GM21786 (cell line): ENCODE measurements around the gene PTPRU.
"Not testable (repeated sequence)": the region's sequence is repeated elsewhere in the genome, so short reads cannot be mapped to it uniquely, and the experiment has no call there.

Experiments
- ATAC-seq: cut with Tn5 transposase; IDR thresholded peaks from one replicate; pipeline ENCODE4 v1.9.1; 2021; ENCODE audit not compliant: unreplicated experiment

The PTPRU gene

DNA sequence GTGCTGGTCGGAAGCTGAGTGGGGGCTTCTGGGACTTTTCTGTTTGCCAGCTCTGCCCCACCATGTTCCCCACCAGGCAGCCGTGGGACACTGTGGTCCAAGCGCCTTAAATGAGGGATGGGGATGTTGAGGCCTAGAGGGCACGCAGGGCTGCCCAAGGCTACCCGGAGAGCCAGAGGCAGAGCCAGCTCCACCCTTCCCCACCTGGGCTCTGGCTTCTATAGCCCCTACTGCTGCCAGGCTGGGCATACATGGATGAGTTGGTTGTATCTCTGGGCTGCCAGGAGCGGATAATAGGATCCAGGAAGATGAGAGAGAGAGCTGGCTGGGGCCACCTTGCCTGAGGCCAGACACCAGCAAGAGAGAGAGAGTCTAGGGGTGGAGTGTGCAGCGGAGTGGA, 49.4 kb downstream of the PTPRU start:
- no peak for ATAC-seq

DNA sequence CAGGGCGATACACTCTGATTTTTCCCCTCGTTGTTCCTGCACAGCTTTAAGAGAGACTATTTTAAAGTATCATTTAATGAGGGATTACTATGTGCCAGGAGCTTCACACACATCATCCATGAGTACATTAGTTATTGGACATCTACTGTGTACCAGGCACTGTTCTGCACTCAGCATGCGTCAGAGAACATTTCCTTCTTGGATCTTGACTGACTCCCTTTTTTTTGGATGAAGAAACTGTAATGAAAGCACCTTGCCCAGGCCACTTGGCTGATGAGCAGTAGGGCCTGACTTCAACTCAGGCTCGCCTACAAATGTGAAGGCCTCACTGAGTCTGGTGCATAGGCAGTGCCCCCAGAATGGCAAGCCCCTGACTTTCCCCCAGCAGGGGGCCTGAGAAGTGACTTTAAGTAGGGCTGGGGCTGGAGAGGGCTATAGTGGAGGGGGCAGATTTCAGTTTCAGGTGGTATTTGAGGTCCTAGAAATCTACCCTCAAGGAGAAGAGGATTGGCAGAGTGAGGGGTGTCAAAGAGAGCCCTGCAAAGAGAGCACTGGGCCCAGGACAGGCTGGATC, 50.0 kb downstream of the PTPRU start:
- no peak for ATAC-seq

DNA sequence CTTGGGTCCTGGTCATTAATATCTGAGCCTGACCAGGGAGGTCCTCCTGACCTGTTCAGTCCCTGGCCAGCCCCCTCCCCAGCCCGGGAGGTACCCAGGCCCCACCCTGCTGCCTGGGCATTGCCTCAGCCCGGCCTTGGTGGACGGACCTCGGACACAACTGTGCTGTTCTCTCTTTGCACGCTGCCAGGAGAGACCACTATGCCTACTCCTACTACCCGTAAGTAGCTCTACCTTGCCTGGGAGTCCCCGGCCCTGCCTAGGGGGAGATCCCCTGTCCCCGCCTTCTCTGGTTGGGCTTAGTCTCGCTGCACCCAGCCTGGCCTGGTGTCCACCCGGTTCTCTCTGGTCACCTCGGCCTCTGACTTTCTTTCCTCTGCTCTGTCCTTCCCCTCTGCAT, 53.2 kb downstream of the PTPRU start:
- no peak for ATAC-seq

DNA sequence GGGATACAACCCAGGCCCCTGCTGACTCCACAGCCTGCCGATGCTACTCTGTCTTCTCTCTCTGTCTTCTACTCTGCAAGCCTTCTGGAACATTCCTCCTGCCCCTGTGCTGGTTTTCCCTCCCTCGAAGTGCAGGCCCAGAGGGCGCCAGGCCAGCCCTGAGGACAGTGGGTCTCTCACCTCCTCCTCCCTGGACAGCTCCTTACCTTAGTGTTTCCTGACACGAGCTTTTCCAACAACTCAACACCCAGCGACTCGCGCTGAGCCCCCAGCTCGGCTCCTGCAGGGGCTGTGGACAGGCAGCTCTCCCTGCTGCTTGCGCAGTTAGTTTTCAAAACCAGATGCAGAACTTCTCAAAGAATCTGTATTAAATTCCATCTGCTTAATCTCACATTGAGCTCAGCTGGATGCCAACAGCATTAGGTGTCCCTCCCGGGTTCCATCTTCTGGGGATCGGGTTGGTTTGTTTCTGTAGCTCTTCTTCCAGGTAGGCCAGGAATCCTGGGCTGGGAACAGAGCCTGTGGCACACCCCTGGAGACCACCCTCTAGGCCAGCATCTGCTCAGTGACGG, 54.2 kb downstream of the PTPRU start:
- ATAC-seq: no peak

- no peak for ATAC-seq
Measured at GRCh38 chr1:29291756-29292155, 55.4 kb downstream of the PTPRU start.

- no peak for ATAC-seq
Measured at GRCh38 chr1:29292344-29292743, 56.0 kb downstream of the PTPRU start.

- ATAC-seq: no peak
Measured at GRCh38 chr1:29297450-29297849, 61.1 kb downstream of the PTPRU start.

DNA sequence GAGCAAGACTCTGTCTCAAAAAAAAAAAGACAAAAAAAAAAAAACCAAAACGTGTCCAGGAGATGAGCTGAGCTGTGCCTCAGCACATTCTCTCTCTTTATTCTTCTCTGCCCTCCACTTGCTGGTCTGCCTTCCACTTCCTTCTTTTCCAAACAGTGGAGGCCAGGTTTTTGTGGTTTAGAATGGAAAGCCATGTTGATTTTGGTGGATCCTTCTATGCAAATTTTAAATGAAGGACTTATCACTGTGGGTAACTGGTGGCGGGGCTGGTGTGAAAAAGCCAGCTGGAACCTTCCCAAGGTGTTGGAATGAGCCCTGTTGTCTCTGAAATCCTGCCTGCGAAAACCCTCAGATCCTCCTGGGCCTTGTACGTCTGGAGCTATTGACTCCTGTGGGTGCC, 61.9 kb downstream of the PTPRU start:
- ATAC-seq: no peak

- ATAC-seq: no peak
Measured at GRCh38 chr1:29299446-29299845, 63.1 kb downstream of the PTPRU start.

GRCh38 chr1:29301732-29302131, 65.4 kb downstream of the PTPRU start:
- ATAC-seq: not testable (repeated sequence)

- no peak for ATAC-seq
Measured at GRCh38 chr1:29303201-29304024, 67.1 kb downstream of the PTPRU start.

DNA sequence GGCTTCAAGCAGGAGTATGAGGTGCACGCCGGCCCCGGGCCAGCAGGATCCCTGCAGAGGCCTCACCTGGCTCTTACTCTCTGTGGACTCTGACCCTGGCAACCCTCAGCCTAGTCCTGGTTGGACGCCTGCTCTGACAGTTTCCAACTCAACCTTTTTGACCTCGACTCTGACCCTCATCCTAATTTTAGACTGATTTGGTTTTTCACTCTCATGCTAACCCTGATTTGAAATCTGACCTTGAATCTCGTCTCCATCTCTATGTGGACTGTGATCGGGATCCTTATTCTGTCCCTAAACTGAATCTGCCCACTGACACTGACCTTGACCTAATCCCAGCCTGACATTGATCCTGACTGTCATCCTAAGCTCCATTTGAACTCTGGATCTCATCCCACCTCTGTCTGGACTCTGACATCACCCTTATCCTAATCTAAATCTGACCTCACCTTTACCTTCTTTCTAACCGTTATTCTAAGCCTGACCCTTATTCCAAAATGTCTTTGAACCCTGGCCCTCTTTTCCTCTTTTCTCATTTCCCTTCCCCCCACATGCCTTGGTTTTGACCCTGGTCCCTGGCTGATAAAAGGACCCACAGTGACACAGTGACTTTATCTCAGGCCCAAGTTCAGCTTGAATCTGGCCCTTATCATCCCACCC, 67.8 kb downstream of the PTPRU start:
- ATAC-seq: no peak

DNA sequence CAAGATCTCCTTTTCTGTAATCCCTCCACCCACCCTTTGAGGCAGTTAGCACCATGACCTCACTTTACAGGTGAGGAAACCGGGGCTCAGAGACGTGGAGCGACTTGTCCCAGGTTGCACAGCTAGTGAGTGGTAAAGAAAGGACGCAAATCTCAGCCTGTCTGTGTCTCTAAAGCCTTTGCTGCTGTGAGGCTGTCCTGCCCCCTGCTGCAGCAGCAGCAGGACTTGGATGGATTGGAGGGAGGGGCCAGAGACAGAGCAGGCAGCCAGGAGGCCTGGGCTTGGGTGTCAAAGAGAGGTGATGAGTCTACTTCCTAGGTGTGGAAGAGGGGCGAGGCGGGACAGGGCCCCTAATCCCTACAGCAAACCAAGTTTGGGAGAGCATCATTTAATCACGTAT, 69.6 kb downstream of the PTPRU start:
- ATAC-seq: no peak

GRCh38 chr1:29306471-29307140, 70.3 kb downstream of the PTPRU start:
- ATAC-seq: no peak

GRCh38 chr1:29309075-29309474, 72.8 kb downstream of the PTPRU start:
- no peak for ATAC-seq

- ATAC-seq: no peak
Measured at GRCh38 chr1:29309621-29310020, 73.3 kb downstream of the PTPRU start.

DNA sequence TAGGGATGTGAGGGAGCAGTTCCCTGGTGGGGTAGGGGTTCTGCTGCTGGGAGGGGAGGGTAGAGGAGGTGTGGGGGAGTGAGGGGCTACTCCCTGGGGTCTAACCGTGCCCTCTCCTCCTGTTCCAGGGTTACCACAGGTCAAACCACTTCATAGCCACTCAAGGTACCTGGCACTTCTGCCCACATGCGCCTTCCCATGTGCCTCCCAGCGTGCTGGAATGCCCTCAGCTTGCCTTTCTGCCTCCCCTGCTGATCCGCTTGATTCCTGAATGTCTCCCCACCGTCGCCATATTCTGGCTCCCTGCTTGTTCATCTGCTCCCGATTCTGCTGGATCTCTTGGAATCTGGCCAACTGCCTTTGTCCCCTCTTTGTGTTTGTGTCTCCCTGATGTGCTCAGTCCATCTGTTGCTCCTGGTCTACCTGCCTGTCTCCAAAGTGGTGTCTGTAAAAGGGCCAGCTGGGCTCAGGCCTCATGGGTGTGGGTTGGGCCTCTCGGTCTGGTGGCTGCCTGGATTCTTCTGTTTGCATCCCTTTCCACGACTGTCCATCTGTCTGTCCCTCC, 74.4 kb downstream of the PTPRU start:
- ATAC-seq: no peak

- no peak for ATAC-seq
Measured at GRCh38 chr1:29311352-29312030, 75.2 kb downstream of the PTPRU start.

- no peak for ATAC-seq
Measured at GRCh38 chr1:29312469-29313461, 76.4 kb downstream of the PTPRU start.
